Endothelial cell (in vitro differentiated cells): ENCODE data around the gene MPV17L2. TPM values are rescaled to one million over a fixed set of nuclear protein-coding genes. Genes with fewer than 3 reads are reported as not detected.
A peak's percentile ranks its signal among the peaks of the same experiment; 100 is the strongest.

Experiments used
- DNase-seq: peaks from one replicate; pipeline ENCODE4 v3.0.0; 2021; ENCODE audit warnings: low spot score
- H3K27ac Mint-ChIP-seq: one replicate; pipeline ENCODE4 v1.8.0; 2021; ENCODE audit warnings: mixed read lengths, inconsistent platforms; ENCODE audit not compliant: unreplicated experiment
- H3K27me3 Mint-ChIP-seq: one replicate; pipeline ENCODE4 v1.8.0; 2021; ENCODE audit warnings: mild to moderate bottlenecking, moderate library complexity, mixed read lengths, inconsistent platforms; ENCODE audit not compliant: unreplicated experiment
- H3K36me3 Mint-ChIP-seq: one replicate; pipeline ENCODE4 v1.8.0; 2021; ENCODE audit warnings: mild to moderate bottlenecking, low read depth, mixed read lengths, inconsistent platforms; ENCODE audit not compliant: unreplicated experiment
- H3K4me1 Mint-ChIP-seq: one replicate; pipeline ENCODE4 v1.8.0; 2021; ENCODE audit warnings: mild to moderate bottlenecking, mixed read lengths, inconsistent platforms; ENCODE audit not compliant: unreplicated experiment
- H3K4me3 Mint-ChIP-seq: one replicate; pipeline ENCODE4 v1.8.0; 2021; ENCODE audit warnings: mild to moderate bottlenecking, mixed read lengths, inconsistent platforms; ENCODE audit not compliant: unreplicated experiment
- H3K9me3 Mint-ChIP-seq: one replicate; pipeline ENCODE4 v1.8.0; 2021; ENCODE audit warnings: mixed read lengths, inconsistent platforms; ENCODE audit not compliant: unreplicated experiment
- CTCF ChIP-seq: fragments of 200-600 bp; sonication (generic); IDR thresholded peaks from one replicate; pipeline ENCODE4 v1.5.0; 2021; ENCODE audit warnings: antibody characterized with exemption; ENCODE audit not compliant: unreplicated experiment
- total RNA-seq: library from RNA; stranded (reverse); fragmentation: NEBNext Ultra II Directional; extraction: Animal tissue kit (Norgen Biotek cat#: 25700); gene quantifications from one replicate; pipeline ENCODE4 v1.2.1, GENCODE V29; 2021; ENCODE audit not compliant: unreplicated experiment

Gene MPV17L2
- total RNA-seq, 1 donor from 2014 or later = 17.7 TPM

- DNase-seq = peak; percentile 68
- peaks cover 26% of the 10 kb centered on the region for H3K36me3 Mint-ChIP-seq
Measured at GRCh38 chr19:18167975-18168645, 24.9 kb upstream of the MPV17L2 start.

GRCh38 chr19:18168673-18169381 is 24.2 kb upstream of the MPV17L2 start:
- DNase-seq = no peak
- H3K27ac Mint-ChIP-seq = no peak overlapping the region

More at GRCh38 chr19:18167975-18168645, 24.9 kb upstream of the MPV17L2 start:
- Mint-ChIP-seq H3K27ac (no peak overlapping the region), H3K4me3 (no peak overlapping the region), H3K9me3 (no peaks in the 10 kb centered on the region), H3K27me3 (no peaks in the 10 kb centered on the region), H3K4me1 (no peaks in the 10 kb centered on the region)
- TF ChIP-seq CTCF = peak; percentile 77

GRCh38 chr19:18170714-18171255 is 22.2 kb upstream of the MPV17L2 start:
- H3K27ac Mint-ChIP-seq = no peak overlapping the region
- H3K27me3 Mint-ChIP-seq = peaks cover 5% of the 10 kb centered on the region
- H3K4me1 Mint-ChIP-seq = no peaks in the 10 kb centered on the region
- no peak for DNase-seq
- peaks cover 14% of the 10 kb centered on the region for H3K36me3 Mint-ChIP-seq
- no peaks in the 10 kb centered on the region for H3K9me3 Mint-ChIP-seq
- no peak for TF ChIP-seq CTCF
- H3K4me3 Mint-ChIP-seq = no peak overlapping the region

More at GRCh38 chr19:18168673-18169381, 24.2 kb upstream of the MPV17L2 start:
- Mint-ChIP-seq H3K36me3 (peaks cover 21% of the 10 kb centered on the region), H3K4me1 (no peaks in the 10 kb centered on the region), H3K9me3 (no peaks in the 10 kb centered on the region), H3K4me3 (no peak overlapping the region), H3K27me3 (no peaks in the 10 kb centered on the region)
- no peak for TF ChIP-seq CTCF

GRCh38 chr19:18171605-18172327 is 21.3 kb upstream of the MPV17L2 start:
- no peak for TF ChIP-seq CTCF
- Mint-ChIP-seq H3K4me1 (no peaks in the 10 kb centered on the region), H3K36me3 (peaks cover 7% of the 10 kb centered on the region), H3K9me3 (no peaks in the 10 kb centered on the region), H3K27ac (no peak overlapping the region), H3K27me3 (peaks cover 5% of the 10 kb centered on the region), H3K4me3 (no peak overlapping the region)
- no peak for DNase-seq
